Stimulated activated CD8-positive, alpha-beta memory T cell treated with anti-CD3 and anti-CD28 coated beads, Interleukin-15, amount 100 ng/mL, for 24 hours (primary cell): ENCODE data around the gene OVAAL.

Experiments used
- DNase-seq: peaks from one replicate; pipeline ENCODE4 v3.0.0-alpha.2; 2020; ENCODE audit warnings: low read depth

Gene OVAAL

GRCh38 chr1:180571060-180571831 lies 12.5 kb downstream of the OVAAL start:
- DNase-seq: no peak

DNA sequence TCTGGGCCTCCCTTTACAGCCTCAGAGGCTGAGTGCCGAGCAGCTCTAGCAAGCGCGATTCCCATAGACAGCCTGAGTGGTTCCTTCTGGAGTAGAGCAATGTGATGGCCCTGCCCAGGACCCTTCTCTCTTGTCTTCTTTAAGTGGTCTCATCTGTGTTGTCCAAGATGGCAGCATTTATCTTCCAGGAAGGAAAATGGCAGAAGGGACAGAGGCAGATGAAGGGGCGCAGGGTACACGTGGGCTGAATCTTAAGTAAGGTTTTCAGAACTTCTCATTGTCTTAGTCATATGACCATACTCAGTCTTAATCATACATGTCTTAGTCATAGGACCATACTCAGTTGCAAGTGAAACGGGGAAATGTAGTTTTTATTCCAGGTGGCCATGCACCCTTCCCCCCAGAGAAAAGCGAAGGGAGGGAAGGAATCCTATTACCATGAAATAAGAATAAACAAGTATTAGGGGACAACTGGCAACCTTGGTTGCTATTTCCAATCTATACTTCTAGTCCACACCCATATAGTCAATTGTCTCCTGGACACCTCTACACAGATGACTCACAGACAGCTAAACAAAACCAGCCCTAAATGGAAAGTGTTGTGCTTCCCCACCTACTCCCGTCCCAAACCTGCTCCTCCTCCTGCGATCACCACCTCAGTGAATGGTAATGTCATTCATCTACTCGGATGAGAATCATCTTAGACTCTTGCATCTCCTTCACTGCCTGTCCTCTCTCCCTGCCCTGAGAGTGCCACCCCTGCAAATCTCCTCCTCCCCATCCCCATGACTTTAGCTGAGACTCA lies 13.3 kb downstream of the OVAAL start:
- DNase-seq: no peak

GRCh38 chr1:180572760-180573159 lies 14.0 kb downstream of the OVAAL start:
- DNase-seq: no peak

- DNase-seq: no peak
Measured at GRCh38 chr1:180574031-180574713, 15.4 kb downstream of the OVAAL start.

GRCh38 chr1:180577361-180577760 lies 18.6 kb downstream of the OVAAL start:
- no peak for DNase-seq

GRCh38 chr1:180579961-180580611 lies 21.3 kb downstream of the OVAAL start:
- DNase-seq: no peak

- DNase-seq: no peak
Measured at GRCh38 chr1:180581635-180582039, 22.9 kb downstream of the OVAAL start.

- no peak for DNase-seq
Measured at GRCh38 chr1:180584869-180585268, 26.1 kb downstream of the OVAAL start.

DNA sequence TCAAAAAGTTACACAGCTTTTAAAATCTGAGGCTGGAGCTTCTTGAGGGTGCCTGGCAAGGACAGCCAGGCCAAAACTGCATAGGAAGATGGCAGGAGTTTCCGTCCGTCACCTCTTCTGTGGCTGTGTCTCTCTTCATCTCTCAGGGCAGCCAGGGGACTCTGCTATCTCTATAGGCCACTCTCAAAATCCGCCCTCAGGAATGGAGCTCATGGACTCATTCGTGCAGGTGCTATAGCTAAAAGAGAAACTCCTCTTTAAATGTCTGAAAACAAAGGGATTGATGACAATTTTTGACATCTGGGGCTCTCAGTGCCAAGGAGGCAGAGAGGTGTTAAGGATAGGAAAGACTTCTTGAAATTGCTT lies 27.2 kb downstream of the OVAAL start:
- no peak for DNase-seq

- no peak for DNase-seq
Measured at GRCh38 chr1:180586671-180587155, 27.9 kb downstream of the OVAAL start.

DNA sequence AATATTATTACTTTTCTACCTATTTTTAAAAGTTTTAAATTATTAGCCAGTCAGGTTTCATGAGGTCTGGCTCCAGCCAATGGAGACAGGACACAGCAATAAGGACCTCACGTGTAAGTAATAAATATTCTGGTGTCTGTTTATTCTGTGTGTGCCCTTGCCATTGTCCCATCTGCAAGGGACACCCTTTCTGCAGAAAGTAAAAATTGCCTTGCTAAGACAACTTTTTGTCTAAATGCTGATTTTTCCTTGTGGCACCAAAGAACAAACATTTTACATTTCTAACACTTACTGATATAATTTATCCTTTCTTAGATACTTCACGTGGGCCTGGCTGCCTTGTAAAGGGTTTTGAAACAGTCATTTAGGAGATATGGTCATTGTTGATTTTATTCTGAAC lies 29.4 kb downstream of the OVAAL start:
- no peak for DNase-seq

GRCh38 chr1:180590889-180591288 lies 32.1 kb downstream of the OVAAL start:
- no peak for DNase-seq

DNA sequence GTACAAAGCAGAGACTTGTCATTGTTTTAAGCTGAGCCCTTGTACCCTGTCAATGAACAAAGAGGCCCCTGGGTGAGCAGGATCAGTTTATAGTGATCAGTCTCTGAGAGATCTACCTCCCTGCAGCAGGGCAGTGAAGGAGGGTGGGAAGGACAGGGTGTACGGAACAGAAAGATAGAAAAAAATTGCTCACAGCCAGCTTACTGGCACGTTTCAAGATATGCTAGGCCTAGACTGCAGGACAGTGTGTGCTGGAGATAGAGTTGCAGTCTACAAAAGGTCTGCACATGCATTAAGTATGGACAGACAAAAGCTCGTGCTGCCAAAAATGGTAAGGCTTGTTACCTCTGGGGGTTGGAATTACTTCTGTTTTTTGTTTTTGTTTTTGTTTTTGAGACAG lies 34.6 kb downstream of the OVAAL start:
- no peak for DNase-seq

- DNase-seq: no peak
Measured at GRCh38 chr1:180594723-180595122, 36.0 kb downstream of the OVAAL start.

DNA sequence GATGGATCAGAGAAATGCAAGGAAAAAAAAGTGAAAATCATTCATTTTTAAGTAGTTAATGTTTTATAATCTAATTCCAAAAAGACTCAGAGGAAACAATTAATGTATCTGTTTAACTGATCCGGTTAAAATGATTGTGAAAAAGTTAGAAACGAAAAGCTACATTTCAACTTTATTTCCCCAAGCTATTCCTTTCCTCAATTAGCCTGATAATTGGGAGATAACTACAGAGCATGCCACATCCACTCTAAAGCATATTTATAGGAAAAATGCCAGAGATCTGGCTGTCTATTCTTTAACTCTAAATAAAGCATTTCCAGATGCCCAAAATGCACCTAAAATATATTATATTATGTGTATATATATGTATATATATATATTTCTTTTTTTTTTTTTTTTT lies 37.2 kb downstream of the OVAAL start:
- DNase-seq: no peak

DNA sequence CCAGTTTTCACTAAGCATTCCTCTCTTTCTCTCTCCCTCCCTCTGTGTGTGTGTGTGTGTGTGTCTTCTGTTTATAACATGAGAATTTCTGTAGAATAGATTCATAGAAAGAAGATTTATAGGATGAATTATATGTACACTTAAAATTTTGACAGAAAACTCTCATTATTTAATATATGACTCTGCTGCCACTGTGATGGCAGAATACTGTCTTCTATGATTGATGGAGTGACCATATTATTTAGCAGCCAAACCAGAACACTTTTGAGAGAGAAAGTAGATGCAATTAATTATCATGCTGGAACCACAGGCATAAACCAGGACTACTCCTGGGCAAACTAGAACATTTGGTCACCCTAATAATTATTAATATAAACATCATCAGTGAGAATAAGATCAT lies 38.8 kb downstream of the OVAAL start:
- DNase-seq: no peak

- DNase-seq: no peak
Measured at GRCh38 chr1:180598333-180598974, 39.7 kb downstream of the OVAAL start.

- no peak for DNase-seq
Measured at GRCh38 chr1:180600343-180600742, 41.6 kb downstream of the OVAAL start.

DNA sequence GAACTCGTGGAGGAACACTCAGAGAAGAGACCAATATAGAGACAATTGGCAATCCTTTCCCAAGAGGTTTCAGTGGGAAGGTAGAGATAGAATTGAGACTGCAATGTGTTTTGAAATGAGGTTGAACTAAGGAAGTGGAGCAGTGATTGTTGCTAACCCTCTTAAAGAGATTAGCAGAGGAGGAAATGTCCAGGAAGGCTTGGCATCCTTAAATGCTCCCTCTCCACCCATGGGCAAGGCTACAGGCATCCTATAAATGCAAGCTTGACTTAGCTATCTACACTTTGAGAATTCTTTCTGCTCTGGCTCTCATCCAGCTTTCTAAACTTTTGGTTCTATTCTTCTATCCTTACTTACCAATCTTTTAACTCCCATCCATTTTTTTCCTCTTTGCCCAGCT lies 42.7 kb downstream of the OVAAL start:
- no peak for DNase-seq

DNA sequence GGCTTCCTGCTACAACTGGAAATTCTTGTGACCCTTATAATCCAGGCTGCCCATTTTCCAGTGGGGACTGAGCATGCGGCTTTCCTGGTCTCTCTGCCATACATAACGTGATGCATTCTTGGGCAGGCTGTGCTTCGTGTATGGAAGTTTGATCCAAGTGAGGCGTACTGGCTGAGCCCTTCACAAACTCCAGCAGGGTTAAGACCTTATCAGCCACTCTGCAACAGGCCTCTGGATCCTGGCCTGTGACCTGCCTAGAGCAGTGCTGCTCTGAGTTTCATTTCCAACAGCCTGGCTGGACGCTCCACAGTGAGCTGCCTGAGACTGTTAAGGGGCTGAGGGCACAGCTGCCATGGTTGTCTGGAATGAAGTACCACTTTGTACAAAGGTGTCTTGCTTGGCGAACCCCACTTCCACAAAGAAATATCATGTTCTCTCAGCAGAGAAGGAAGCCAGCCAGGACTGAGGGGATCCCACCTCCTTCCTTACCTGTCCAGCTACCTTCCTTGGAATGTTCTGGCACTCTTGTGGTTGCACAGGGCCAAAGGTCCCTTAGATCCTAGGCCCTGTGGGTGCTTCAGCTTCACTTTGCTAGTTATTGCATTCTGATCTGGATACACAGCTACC lies 44.6 kb downstream of the OVAAL start:
- no peak for DNase-seq

DNA sequence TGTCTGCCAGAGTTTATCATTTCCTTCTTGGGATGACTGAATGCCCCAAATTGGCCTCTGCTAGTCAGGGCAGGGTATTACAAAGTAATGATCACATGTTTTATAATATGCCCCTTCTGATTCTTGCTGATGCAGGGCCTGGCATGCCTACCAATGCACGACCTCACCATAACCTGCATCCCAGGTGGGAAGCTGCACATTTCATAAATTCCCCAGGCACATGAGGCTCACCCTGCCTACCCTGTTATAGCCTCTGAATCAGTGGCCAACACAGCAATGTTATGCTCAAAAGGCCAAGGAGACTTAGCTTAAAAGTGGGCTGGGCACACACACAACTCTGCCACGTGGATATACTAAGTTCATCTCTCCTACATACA lies 45.1 kb downstream of the OVAAL start:
- DNase-seq: no peak
